Activated CD4-positive, alpha-beta T cell treated with anti-CD3 and anti-CD28 coated beads, Interleukin-2, Interleukin-4, amounts not matched to agents 100 ng/mL and 50 ng/mL, durations not matched to agents 16 hours and 8 hours (primary cell): Measurements from ENCODE around the gene UBR4.

Experiments
- DNase-seq: peaks from one replicate; pipeline ENCODE4 v3.0.0-alpha.2; 2020; ENCODE audit warnings: low spot score

UBR4 gene

GRCh38 chr1:19089524-19089923 is 120.5 kb downstream of the UBR4 start:
- DNase-seq = no peak

GRCh38 chr1:19088717-19089442 is 121.2 kb downstream of the UBR4 start:
- DNase-seq = no peak

GRCh38 chr1:19087737-19088594 is 122.1 kb downstream of the UBR4 start:
- no peak for DNase-seq

DNA sequence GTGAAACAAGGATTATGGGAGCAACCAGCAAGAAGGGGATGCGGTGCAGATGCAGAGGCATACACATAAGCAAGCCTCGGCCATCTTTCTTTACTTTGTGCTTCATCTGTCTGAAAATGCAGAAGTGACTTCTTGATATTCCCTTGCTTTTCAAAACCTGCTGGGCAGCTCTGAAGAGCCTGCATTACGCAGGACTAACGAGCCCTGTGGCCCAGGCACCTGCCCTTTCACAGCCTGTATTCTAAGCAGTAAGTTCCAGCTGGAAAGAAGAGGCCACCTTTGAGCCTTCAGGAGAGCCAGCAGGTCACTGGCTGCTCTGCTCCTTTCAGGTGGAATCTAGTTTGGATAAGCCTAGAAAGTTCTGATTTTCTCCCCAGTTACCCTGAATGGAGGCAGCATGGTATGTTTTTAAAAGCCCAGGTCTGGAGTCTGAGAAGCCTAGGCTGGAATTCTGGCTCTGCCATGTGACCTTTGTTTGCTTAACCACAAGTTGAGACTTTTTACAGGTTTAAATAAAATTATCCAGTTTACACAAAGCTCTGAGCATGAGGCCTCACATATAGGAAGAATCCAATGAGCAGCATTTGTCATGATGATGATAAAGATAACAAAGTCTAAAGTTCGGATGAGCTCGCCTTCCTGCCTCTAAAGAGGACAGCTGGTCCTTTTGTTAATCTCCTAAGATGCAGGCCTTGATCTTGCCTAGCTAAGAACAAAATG is 122.9 kb downstream of the UBR4 start:
- no peak for DNase-seq

- DNase-seq = no peak
Observed at GRCh38 chr1:19086176-19086875, 123.7 kb downstream of the UBR4 start.

DNA sequence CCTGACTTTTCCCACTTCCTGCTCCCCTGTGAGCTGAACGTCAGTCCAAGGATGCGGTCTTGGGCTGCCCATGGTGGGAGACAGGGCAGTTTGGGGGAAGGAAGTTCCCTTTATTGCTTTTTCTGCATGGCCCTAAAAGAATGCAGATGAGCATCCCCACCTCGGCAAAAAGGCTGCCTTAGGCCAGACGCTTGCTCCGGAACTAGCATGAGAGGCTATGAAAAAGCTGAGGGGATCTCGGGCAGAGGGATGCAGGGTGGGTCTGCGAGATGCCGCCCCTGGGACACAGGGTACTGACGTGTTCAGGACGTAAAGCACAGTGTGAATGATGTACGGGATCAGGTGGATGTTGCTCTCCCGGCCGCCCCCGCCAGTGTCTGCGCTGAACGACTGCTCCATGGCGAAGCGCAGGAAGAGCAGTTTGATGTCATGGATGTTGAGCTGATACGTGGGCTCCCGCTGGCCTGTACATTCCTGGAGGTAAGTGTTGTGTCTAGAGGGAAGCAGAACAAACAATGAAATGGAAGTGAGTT is 125.8 kb downstream of the UBR4 start:
- DNase-seq = no peak

GRCh38 chr1:19083081-19083480 is 127.0 kb downstream of the UBR4 start:
- DNase-seq = no peak

DNA sequence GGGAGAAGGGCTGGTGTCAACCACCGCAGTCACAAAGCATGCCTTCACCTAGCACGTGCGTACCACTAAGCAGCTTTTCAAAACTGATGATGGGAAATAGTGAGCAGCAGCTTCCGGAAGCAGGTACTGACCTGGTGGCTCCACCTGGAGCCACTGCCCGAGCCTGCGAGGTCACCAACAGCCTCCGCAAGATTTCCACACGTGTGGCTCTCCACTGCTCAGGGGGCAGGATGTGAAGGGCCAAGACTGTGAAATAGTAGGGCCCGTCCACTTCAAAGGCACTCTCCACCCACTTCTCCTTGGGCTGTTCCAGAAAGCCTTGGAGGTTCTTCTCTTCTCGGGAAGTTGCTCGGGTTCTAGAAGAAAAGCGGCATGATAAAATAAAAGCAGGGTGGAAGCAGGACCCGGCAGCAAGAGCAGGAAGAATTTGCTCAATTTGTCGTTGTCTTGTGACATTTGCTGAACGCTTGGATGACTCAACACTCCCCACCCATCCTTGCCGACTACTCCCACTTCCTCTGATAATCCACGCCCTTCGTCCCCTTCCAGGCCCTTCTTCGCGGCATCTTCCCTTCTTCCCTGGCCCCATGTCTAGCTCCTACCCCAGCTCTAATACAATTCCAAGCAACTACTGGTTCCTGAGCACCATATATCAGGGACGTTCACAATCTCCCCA is 128.7 kb downstream of the UBR4 start:
- DNase-seq = no peak

- DNase-seq = no peak
Observed at GRCh38 chr1:19080721-19081120, 129.3 kb downstream of the UBR4 start.

DNA sequence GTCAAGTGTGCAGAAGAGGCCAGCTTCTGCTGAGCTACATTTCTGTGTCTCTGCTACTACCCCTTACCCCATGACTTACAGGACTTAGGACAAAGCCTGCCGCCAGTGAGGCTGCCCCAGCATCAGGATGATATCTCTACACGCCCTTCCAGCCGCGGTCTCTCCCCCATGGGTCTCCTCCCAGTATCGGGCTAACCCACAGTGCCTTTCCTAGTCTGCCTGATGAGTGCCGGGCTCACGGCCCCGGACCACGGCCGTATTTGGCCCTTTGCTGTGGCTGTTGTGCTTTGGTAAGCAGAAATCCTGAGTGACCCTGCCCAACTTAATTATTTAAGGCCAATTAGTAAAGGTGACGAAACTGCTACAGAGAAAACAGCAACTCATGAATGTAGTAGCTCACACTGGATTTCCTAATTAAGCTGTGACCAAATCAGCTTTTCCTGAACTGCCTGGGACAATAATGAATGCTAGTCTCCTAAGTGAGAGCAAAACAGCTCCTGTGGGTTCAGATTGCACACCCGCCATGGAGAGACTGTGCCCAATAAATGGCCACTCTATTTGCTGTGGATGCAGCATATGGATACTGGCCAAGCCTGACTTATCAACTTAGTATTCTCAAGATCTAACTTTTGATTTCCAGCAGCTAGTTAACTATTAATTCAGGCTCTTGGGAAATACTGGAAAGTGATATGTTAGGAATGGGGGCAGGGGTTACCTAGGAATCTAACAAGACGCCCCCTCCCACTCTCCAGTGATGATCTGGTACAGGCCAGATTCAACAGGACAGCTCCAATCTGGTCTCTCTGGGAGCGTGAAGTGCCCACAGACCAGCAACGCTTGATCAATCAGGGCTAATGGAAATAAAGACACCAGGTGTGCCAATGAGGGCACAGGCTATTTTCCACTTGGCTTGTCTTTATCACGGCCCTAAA is 130.3 kb downstream of the UBR4 start:
- no peak for DNase-seq

DNA sequence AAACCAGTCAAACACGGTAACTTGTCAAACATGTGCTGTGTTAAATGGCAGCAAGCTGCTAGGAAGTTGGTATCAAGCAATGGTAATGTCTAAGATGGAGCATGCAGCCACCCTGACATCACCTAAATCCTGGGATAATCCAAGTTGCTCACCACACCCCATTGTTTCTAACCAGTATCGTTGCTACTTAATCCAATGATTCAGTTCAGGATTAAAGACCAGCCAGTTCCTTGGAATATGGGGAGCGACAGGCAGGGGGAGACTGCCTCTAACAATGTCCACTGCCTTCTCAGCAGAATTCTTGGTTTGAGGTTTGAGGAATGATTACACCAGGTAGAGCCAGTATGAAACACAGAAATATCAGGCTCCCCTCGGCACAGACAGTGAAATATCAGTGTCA is 131.5 kb downstream of the UBR4 start:
- no peak for DNase-seq

- DNase-seq = no peak
Observed at GRCh38 chr1:19076841-19077616, 133.0 kb downstream of the UBR4 start.

GRCh38 chr1:19074902-19075721 is 135.0 kb downstream of the UBR4 start:
- no peak for DNase-seq

DNA sequence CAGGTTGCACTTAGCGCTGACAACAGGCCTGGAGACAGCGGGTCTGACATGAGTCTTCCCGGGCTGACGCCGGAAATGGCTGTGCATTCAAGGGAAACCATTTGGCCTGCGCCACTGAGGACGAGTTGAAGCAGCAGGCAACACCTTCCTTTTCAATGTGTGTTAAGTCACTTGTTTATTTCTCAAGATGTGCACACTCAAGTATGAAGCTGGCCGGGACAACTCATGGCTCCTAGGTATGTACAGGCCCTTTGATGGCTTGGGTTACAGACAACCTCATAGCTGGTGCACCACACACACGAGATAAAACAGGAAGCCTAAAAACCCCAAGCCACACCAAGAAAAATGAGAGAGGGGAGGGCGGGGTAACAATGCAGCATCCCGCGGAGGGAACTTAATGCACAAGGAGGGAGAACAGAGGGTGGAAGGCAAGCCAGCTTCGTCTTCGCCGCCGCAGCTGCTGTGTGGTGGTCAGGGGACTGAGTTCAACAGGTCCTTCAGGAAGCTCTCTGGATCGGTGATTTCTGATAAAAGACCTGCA is 135.6 kb downstream of the UBR4 start:
- peak; percentile 53 for DNase-seq

DNA sequence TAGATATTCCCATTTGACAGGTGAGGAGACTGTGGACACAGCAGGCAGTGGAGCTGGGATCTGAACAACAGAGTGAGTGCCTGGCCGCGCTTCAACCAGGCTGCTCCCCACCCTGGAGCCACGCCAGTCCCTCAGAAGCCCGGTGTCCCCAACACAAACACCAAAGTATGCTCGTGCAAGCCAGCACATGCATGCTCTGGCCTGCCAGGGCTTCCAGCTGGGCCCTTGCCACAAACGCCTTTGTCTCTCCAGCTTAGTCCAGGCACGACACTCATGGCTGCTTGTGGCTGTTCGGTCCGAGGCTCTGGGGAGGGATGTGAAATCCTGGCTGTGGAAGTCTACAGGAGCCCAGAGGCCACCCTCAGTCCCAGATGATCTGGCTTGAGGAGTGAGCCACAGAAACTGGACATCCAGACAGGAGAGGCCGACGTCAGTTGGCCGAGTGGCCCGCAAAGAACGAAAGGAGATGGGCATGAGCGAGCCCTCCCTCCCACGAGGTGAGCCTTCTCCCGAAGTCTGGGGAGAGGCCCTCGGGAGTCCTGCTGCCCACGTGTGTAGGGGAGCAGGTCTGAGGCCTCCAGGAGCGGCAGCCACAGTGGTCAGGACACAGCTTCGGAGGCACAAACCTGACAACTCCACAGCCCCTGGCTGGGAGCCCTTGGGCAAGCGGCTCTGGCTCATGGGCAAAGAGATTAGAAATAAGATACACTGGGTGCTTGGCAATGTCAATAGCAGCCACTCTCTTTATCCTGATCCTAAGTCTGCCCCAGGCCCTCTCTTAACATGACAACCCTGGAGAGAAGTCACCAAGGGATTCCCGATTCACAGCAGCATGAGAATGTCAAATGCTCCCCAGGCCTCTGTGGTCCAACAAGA is 136.5 kb downstream of the UBR4 start:
- no peak for DNase-seq

DNA sequence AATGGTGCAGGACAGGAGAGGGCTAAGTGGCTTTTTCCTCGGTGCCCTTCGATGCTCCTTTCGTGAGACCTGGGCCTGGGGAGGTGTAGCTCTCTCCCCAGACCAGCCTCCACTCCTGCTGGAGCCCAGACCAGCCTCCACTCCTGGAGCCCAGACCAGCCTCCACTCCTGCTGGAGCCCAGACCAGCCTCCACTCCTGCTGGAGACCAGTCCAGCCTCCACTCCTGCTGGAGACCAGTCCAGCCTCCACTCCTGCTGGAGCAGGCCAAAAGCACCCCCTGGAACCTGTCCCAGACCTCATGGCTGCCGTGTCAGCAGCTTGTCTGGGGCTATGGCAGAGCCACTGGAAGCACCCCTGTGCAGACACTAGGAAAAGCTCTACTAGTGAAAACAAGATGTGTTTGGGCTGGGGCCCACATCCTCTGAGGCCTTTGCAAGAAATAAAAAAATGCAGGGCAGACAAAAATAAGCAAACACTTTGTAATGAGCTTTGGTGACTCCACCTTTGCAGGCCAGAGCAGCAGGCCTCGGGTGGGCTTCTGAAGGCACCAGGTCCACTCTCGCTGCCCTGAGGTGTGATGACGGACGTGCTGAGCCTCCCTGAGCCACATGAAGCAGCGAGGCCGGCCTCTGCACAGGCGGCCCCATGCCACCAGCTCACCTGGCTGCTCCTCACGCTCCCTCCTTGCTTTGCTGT is 137.6 kb downstream of the UBR4 start:
- no peak for DNase-seq
